GM19328 (cell line): Measurements from ENCODE around the gene UBE2E1.

Source experiments
- ATAC-seq: cut with Tn5 transposase; IDR thresholded peaks from one replicate; pipeline ENCODE4 v1.9.1; 2021; ENCODE audit warnings: mild to moderate bottlenecking, moderate library complexity; ENCODE audit not compliant: unreplicated experiment

UBE2E1 gene

DNA sequence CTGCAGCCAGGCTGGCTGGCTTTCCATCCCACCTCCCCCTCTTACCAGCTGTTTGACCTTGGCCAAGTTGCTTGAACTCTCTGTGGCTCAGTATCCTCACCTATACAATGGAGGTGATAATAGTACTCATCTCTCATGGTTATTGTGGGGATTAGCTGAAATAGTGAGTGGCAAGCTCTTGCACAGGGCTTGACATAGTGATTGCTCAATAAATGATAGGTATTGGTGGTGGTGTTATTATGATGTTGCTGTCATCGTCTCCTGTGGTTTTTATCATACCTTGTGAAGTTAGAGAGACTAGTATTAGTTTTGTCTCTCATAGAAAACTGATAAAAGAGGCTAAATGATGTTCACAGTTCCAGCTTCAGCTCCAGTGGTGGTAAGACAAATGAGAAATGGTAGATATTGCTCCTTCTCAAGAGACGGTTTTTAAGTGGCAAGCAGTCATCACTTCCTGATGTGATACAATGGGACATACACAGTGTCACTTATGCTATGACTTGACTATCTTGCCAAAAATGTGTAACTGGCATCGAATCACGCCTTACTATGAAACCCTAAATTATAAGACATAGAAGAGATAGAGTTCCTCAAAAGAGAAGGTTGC is 12.1 kb upstream of the UBE2E1 start:
- no peak for ATAC-seq

GRCh38 chr3:23795096-23795495 is 10.7 kb upstream of the UBE2E1 start:
- ATAC-seq = no peak

DNA sequence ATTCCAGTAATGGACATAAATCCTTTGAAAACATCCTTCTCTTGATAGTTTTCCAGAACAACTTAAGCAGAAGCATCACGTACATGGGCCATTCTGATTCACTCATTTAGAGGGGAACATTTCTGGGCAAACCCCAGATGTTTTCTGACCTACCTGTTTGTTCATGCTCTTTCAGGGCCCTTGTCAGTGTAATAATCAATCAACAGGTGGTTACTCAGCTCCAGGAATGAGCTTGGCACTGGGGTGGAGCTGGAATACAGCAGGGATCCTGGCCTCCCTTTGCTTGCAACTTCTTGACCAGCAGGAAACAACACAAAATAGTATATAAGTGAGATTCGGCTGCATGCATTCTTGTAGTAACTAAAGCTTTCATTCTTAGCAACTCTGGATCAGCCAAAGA is 9.2 kb upstream of the UBE2E1 start:
- no peak for ATAC-seq

- ATAC-seq = no peak
Observed at GRCh38 chr3:23797491-23797890, 8.3 kb upstream of the UBE2E1 start.

DNA sequence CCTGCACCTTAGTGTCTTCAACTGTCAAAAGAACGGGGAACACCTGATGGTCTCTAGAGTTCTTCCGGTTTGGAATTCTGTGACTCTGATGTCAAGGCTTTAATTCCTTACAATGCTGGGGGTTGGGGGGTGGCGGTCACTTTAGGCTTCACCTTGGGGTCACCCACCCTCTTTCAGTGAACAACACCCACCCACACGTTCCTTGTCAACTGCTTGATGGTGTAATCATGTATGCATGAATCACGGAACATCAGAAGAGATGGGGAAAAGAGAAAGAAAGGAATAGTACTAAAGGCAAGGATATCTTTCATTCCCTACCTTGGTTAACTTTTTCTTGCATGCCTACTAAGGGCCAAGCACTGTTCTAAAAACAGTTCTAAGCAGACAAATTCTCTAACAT is 7.3 kb upstream of the UBE2E1 start:
- no peak for ATAC-seq

DNA sequence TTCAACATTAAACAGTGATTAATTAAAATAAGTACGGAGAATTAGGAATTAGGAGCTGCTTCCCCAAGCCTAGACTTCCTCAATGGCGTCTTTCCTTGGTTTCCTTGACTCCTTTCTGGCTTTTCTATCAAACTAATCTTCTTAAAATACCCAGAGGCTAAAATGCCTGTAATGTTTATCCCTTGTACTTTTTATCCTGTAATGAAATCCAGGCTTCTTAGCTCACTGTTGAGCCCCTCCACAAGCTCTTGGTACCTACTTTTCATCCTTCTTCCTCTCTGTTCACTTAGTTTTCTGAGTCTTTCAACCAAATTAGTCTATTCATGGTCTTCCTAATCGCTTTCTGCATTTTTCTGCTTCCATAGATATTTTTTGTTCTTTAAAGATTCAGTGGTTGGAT is 6.9 kb upstream of the UBE2E1 start:
- no peak for ATAC-seq

- no peak for ATAC-seq
Observed at GRCh38 chr3:23800731-23801130, 5.0 kb upstream of the UBE2E1 start.

- ATAC-seq = no peak
Observed at GRCh38 chr3:23804441-23805209, 1.1 kb upstream of the UBE2E1 start.

DNA sequence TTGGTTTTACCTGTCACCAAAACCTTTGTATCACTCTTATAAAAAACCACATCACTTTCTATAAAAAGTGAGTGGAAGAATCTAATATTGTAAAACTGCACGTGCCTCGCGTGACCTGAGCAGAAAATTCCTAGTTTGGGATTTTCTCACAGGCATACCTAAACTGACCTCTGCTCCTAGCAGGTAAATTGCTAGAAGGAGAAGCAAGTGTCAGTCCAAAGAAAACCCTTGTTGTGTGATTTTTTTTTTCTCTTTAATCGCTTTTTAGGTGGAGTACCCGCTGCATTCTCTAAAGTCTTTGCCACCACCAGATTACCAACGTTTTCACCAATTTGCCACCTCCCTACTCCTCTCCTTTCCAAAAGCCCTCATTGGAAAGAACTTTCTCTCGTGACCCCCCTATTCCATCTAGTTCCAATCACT is 534 bp upstream of the UBE2E1 start:
- ATAC-seq = no peak

- ATAC-seq = peak; percentile 8
Observed at GRCh38 chr3:23806534-23807423, 1.0 kb downstream of the UBE2E1 start.

- ATAC-seq = no peak
Observed at GRCh38 chr3:23807424-23808015, 1.8 kb downstream of the UBE2E1 start.

GRCh38 chr3:23808525-23808924 is 2.8 kb downstream of the UBE2E1 start:
- no peak for ATAC-seq

- ATAC-seq = no peak
Observed at GRCh38 chr3:23809294-23809693, 3.5 kb downstream of the UBE2E1 start.

DNA sequence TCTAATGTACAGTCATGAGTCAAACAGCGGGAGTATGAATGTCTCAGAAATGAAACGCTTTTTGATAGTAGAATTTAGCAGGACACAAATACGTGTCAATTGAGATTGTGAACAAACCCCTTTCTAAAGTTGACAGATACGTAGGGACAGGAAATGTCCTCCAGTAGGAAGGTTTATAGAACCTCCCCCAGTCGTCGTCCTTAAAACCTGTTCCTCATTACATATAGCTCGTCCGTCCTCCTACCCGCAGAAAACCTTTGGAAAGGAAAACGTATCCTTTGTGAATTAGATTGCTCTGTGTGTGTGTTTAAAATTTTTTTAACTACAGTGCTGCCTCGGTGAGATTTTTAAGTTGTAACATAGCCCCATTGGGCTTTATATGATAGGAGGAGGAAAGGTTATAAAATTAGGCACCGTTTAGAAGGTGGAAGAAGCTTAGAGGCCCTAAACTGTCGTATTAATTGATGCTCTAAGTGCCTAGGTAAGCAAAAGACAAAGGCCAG is 4.1 kb downstream of the UBE2E1 start:
- no peak for ATAC-seq

DNA sequence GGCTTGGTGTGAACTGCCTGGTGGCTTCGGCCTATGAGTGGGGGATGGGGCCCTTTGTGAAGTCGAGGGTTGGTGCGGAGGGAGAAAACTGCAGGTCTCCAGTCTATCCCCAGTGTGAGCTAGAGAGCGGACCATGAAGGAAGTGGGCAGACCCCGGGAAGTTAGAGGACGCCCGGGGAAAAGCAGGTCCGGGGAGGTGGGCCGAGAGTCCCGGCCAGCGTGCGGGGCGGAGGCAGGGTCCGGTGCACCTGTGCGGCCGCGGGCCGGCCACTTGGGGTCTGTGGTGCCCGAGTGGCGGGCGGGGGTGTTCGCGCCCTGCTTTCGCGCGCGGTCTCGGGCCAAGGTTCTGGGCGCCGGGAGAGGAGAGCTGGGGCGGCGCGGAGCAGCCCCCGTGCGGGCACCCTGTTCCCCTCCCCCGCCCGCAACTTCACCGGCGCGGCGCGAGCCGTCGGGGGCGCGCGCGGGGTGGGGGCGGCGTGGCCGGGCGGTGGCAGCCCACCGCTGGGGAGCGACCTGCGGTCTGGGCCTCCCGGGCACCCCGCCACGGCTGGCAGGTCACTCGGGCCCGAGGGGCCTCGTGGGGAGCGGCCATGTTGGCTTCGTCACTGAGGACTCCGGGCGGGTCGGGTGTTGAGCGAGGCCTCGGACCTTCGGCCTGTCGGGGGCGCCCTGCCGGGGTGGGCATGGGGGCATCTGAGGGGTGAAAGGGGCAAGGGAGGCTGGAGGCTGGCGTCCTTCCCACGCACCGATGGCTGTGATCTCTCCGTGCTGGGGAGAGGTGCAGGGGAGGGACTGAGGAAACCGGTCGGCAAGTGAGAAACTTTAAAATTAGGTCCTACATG is 4.8 kb downstream of the UBE2E1 start:
- no peak for ATAC-seq

DNA sequence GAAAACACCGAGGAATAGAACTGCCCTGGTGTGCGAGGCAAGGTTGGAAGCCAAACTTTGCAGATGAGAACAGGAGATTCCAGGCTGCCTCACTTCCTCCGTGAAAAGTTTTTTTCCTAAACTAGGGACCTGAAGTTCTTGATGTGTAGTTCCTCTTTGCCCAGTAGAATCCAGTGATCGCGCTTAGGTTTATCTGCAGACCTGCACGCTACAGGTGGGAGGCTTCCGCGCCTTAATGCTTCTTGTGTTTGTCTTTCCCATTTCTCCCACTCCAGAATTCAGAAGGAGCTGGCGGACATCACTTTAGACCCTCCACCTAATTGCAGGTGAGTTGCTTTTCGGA is 5.4 kb downstream of the UBE2E1 start:
- ATAC-seq = no peak

DNA sequence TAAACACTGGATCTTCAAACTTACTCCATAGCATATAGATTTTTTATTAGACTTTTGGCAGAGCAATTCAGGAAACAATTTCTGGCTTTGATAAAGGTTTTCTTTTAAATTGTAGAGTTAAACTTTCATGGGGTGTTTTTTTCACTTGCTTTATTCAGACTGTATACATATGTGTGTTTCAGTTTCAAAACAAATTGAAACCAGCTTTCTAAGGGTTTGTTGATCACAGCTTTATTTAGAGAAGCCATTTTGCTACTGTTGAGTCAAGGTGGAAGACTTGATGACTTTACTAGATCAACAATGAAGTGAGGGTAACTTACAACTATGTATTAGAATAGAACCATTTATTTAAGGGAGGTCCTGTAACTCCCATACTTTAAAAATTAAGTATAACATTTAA is 6.2 kb downstream of the UBE2E1 start:
- ATAC-seq = peak; percentile 46

- no peak for ATAC-seq
Observed at GRCh38 chr3:23815879-23816278, 10.1 kb downstream of the UBE2E1 start.

- ATAC-seq = no peak
Observed at GRCh38 chr3:23816721-23817120, 11.0 kb downstream of the UBE2E1 start.

DNA sequence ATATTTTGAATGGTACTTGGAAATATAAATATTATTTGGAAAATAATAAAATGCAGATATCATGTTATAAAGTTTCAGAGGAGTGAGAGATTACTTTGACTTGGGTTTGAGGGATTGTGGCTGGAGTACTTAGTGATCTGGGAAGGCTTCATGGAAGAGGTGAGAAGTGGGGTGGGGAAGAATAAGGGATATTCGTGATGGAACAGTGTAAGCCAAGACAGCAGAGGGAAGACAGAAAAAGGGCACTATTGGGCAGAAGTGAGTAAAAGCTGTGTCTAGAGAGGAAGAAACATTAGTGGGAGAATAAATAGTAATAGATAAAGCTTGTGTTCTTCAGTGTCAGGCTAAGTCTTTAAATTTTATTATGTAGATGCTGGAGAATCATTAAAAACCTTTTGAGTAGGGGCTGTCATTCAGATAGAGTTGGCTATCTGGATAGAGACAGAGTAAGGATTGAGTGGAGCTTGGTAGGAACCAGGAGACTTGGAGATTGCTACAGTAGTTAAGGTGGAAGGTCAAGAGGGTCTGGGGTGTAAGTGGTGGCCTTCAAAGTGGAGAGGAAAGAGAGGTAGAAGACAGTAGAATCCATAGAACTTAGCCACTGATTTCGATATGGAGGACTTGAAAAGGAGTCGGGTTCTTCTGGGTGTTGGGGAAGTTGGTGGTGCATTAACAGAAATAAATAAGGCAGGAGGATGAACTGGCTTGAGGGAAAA is 11.9 kb downstream of the UBE2E1 start:
- no peak for ATAC-seq
